ENCODE results near the gene RIN3.
A peak's percentile ranks its signal among the peaks of the same experiment; 100 is the strongest.

Gene RIN3

DNA sequence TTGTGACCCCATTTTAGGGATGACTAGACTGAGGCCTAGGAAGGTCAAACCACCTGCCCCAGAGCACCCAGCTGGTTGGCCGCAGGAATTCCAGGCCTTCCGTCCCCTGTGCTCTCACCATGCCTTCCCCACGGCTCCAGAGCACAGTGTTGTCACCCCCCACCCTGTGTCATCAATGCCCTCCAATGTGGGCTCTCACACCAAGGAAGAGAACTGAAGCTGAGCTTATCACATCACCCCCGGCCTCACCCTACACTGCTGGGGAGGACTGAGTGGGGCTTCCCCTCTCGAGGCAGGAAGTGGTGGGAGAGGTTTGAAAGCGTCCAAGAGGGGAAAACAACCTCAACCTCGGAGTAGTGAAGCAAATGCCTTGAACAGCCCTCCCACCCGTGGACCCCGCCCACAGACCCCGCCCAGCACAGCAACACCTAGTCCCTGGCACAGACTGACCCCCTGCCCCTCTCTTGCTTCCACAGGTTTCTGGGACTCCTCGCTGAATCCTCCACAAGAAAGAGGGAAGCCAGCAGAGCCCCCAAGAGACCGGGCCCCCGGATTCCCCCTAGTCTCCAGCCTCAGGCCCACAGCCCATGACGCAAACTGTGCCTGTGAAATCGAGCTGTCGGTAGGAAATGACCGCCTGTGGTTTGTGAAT, 137.7 kb downstream of the RIN3 start:
- DNase-seq, result peak; percentile 87

- DNase-seq, result peak; percentile 32
These were observed 138.3 kb downstream of the RIN3 start for GRCh38 chr14:92651758-92652406.

- no peak for DNase-seq
These were observed 139.0 kb downstream of the RIN3 start for GRCh38 chr14:92652413-92653151.

DNA sequence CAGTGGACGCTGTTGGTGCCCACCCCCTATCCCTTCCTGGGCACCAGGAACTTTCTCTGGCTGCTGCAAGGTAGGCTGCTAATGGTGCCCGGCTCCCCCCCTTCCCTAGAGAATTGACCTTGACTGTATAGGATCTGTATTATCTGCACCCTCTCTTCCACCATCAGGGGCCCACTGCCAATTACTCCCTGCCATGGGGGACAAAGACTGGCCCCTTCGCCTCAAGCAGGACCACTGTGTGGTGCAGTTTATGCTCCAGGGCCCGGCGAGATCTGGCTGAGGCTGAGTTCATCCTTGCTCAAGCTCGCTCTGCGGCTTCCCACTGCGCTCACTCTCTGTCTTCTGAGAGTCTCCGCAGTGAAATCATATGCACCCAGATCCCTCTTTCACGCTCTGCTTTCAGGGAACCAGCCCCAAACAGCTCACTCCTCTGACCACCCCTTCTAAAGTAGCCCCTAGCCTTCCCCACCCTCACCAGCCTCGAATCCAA, 139.6 kb downstream of the RIN3 start:
- DNase-seq, result no peak

DNA sequence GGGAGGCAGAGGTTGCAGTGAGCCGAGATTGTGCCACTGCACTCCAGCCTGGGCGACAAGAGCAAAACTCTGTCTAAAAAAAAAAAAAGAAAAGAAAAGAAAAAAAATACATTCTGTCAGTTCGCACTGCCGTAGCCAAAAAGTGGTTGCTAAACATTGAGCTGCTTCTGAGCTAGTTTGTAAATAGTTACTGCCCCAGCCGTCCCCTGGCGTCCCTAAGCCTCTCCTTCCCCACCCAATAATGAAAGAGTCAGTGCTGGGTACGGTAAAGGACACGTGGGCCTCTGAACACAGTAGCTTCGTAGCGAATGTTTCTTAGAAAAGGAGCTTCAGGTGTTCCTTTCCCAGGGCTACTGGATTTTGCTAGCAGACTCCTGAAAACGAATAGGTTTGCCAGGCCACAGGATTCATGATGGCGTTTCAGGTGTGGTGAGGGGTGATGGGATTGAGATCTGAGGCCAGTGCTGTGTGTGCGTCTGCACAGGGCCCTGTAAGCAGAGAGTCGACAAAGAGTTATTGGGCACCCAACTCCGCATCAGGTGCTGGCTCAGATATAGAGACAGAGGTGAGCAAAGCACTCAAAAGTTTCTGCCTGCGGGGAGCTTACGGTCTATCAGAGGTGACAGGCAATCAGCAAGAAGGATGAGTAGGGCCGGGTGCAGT, 140.8 kb downstream of the RIN3 start:
- DNase-seq, result no peak

DNA sequence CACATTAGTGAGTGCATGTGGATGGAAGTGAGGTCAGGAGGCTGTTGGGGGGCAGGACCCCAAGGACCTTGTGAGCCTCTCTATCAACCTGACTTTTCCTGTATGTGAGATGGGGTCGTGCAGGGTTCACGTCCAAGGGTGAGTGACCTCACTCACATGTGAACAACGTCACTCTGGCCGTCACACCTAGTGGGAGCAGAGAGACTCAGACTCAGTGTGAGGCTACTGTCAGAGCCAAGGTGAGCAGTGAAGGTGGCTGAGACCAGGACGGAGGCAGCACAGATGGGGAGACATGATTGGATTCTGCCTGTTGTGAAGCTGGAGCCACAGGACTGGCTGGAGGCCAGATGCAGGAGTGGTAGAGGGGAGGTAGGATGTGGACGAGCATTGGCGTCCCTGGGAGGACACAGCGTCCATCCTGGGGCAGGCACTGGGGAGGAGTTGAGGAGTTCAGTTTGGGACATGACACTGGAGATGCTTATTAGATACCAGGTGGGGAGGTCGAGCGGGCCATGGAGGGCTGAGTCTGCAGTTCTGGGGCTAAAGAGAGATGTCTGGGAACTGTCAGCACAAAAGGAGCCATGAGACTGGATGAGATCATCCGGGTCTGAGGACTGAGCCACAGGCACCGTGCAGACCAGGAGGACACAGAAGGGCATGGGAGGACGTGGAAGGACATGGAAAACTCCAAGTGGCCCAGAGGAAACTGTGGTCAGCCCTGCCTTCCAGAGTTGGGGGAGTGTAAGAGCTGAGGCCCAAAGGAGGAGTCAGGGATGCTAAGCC, 142.0 kb downstream of the RIN3 start:
- DNase-seq, result no peak

DNA sequence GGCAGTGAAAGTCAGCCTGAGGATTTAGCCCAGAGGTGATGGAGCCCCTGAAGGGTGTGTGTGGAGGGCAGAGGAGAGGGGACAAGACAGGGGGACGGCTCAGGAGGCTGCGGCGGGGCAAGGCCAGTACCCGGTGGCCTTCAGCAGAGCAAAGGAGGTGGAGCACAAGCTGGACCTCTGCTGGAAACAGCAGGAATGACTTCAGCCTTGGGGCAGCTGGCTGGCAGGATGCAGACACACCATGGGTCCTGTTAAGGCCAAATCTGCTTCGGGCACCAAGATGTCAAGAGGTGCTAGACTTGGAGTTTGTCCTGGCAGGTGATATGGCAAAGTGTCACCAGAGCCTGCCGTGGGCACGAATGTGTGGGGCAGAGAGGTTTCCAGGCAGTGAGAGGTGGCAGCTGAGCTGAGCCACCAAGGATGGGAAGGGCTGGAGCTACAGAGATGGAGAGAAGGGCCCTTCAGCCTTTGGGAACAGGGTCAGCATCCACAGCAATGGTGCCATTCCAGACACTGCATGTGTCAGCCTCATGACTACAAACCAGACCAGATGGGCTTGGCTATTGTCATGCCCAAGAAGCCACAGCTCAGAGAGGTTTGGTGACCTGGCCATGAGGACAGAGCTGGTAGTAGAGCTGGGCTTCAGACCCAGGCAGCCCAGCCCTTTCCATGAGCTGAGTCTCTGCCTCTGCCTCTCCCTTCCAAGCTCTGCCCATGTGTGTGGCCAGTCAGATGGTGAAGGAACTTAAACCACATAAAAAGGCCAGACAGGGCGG, 142.9 kb downstream of the RIN3 start:
- no peak for DNase-seq

GRCh38 chr14:92657457-92658142, 144.0 kb downstream of the RIN3 start:
- no peak for DNase-seq

GRCh38 chr14:92658160-92658559, 144.6 kb downstream of the RIN3 start:
- no peak for DNase-seq

GRCh38 chr14:92658684-92659083, 145.1 kb downstream of the RIN3 start:
- no peak for DNase-seq

GRCh38 chr14:92659765-92660561, 146.4 kb downstream of the RIN3 start:
- DNase-seq, result no peak

DNA sequence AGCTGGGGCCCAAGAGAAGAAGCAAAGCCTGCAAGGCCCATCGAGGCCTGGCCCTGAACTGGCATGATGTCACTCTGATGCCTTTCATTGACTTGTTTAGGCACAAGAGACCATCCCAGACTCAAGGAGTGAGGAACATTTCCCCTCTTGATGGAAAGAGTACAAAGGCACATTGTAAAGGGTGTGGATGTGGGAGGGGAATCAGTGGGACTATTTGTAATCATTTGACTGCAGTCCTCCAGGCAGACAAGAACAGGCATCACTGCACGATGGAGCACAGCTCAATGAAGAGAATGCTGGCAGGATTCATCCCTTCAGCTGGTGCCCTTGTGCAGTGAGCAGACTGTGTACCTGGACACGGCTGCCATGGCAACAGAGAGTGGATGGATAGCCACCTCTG, 147.0 kb downstream of the RIN3 start:
- no peak for DNase-seq

- DNase-seq, result no peak
These were observed 149.5 kb downstream of the RIN3 start for GRCh38 chr14:92663049-92663448.

DNA sequence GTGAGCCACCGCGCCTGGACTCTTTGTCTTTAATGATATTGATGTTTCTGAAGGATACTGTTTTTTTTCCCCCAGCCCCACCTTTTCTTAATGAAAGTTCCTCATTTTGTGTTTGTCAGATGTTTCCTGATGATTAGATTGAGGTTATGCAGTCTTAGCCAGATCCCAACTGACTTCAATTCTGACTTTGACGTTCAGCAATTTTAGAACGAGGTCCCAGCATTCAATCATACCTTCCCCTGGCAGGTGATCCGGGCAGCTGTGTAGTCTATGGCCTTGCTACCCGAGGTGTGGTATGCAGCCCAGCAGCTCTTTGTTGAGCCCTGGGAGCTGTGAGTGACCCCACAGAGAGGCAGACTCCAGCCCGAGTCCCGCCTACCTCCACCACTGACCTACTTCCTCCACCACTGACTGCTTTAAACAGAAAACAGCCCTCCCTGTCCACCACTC, 152.1 kb downstream of the RIN3 start:
- no peak for DNase-seq

GRCh38 chr14:92666251-92666650, 152.7 kb downstream of the RIN3 start:
- no peak for DNase-seq

- no peak for DNase-seq
These were observed 154.8 kb downstream of the RIN3 start for GRCh38 chr14:92668276-92668973.

GRCh38 chr14:92670160-92670559, 156.6 kb downstream of the RIN3 start:
- DNase-seq, result no peak

DNA sequence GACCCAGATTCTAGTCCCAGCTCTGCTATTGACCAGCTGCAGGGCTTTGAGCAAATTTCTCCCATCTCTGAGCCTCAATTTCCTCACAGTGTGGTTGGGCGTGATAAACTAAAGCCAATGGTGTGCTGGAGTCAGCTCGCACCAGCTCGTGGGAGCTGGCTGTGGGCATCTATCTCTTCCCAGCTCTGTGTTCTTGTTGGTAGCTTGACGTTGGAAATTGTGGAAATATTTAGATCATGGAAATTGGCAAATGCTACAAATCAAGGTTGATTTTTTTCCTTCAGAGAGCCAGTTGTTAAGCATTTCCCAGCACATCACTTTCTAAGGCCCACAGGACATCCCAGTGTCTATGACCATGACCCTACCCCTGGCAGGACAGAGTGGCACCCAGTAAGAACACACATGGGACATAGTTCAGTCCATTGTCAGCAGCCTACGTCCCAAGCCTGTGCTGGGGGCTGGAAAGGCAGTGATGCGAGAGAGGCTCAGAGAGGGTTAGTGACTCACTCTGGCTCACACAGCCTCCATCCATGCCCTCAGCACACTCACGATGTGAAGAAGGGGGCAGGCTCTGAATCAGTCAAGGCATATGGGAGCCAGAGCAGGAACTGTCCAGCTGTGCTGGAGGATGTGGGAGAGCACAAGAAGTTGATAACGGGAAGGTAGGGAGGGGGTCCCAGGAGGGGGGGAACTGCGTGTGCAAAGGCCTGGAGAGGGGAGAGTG, 157.2 kb downstream of the RIN3 start:
- DNase-seq, result no peak

- DNase-seq, result no peak
These were observed 160.1 kb downstream of the RIN3 start for GRCh38 chr14:92673601-92674150.

All from CD4-positive, alpha-beta T cell treated with Interleukin-10 for 1 hour (primary cell).